RWPE2 (cell line): Measurements from ENCODE around the gene ANKRD39.

Experiments used
- ATAC-seq: fragments of 200-7000 bp; cut with Tn5 transposase; 3 replicates; pipeline ENCODE4 v1.9.1; 2021; ENCODE audit warnings: low read depth
- DNase-seq: peaks from one replicate; pipeline ENCODE4 v3.0.0-alpha.2; 2020; ENCODE audit warnings: low spot score
- H3K27ac ChIP-seq: fragments of 450-650 bp; 2 replicates; pipeline ENCODE4 v1.5.1; 2017; ENCODE audit warnings: mild to moderate bottlenecking; ENCODE audit not compliant: poor library complexity, severe bottlenecking
- H3K27me3 ChIP-seq: fragments of 250-450 bp; sonication (Bioruptor Pico); 2 replicates; pipeline ENCODE4 v1.5.1; 2021; ENCODE audit warnings: mild to moderate bottlenecking, moderate library complexity; ENCODE audit not compliant: insufficient read depth, poor library complexity, severe bottlenecking
- H3K36me3 ChIP-seq: fragments of 250-450 bp; sonication (Bioruptor Pico); 2 replicates; pipeline ENCODE4 v1.5.1; 2020; ENCODE audit warnings: low read depth, mild to moderate bottlenecking, moderate library complexity
- H3K4me1 ChIP-seq: fragments of 250-450 bp; sonication (Bioruptor Pico); 2 replicates; pipeline ENCODE4 v1.5.1; 2021; ENCODE audit warnings: mild to moderate bottlenecking, moderate library complexity; ENCODE audit not compliant: insufficient read depth, poor library complexity, severe bottlenecking
- H3K4me3 ChIP-seq: fragments of 250-450 bp; sonication (Bioruptor Pico); 2 replicates; pipeline ENCODE4 v1.5.1; 2021; ENCODE audit warnings: mild to moderate bottlenecking, moderate library complexity; ENCODE audit not compliant: severe bottlenecking
- H3K9me3 ChIP-seq: fragments of 250-450 bp; sonication (Bioruptor Pico); 2 replicates; pipeline ENCODE4 v1.5.1; 2021; ENCODE audit warnings: mild to moderate bottlenecking, moderate library complexity; ENCODE audit not compliant: severe bottlenecking
- TF ChIP-seq, protein P1 (sequence below): fragments of 450-650 bp; IDR thresholded peaks from one replicate; pipeline ENCODE4 v1.5.1; 2017; ENCODE audit warnings: mild to moderate bottlenecking, moderate library complexity; ENCODE audit not compliant: poor library complexity, severe bottlenecking

Gene ANKRD39

DNA sequence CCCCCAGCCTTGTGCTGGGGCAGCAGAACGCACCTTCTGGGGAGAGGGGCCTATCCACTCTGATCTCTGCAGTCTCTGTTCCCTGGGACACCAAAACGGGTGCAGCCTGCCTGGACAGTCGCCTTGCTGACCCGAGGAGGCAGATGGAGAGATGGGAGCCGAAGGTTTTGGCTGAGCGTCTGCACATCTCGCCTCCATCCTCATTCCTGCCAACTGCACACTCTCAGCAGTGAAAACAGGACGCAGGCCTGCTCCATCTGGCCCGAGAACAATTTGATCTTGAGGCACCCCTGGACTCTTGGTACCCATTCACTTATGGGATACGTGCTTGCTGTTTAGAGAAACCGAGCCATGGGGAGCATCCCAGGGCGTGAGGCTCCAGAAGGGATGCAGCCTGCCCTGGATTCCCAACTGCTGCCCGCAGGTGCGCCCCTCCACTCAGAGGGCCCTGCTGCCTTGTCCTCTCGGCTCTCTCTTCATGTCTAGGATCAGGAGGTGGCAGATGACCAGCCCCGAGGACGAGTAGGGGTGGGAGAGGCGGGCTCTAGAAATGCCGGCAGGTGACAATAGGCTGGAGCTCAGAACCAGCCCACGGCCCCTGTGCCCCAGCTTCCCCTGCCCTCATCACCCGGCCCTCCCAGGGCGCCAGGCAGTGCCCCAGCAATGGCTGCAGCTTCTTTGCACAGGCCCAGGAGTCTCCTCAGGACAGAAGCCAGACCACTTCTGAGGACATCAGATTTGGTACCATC, 21.2 kb upstream of the ANKRD39 start:
- TF ChIP-seq, protein P1, sequence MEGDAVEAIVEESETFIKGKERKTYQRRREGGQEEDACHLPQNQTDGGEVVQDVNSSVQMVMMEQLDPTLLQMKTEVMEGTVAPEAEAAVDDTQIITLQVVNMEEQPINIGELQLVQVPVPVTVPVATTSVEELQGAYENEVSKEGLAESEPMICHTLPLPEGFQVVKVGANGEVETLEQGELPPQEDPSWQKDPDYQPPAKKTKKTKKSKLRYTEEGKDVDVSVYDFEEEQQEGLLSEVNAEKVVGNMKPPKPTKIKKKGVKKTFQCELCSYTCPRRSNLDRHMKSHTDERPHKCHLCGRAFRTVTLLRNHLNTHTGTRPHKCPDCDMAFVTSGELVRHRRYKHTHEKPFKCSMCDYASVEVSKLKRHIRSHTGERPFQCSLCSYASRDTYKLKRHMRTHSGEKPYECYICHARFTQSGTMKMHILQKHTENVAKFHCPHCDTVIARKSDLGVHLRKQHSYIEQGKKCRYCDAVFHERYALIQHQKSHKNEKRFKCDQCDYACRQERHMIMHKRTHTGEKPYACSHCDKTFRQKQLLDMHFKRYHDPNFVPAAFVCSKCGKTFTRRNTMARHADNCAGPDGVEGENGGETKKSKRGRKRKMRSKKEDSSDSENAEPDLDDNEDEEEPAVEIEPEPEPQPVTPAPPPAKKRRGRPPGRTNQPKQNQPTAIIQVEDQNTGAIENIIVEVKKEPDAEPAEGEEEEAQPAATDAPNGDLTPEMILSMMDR: no peak
- Histone ChIP-seq H3K27me3 (no peaks in the 10 kb centered on the region), H3K4me3 (no peak overlapping the region)

DNA sequence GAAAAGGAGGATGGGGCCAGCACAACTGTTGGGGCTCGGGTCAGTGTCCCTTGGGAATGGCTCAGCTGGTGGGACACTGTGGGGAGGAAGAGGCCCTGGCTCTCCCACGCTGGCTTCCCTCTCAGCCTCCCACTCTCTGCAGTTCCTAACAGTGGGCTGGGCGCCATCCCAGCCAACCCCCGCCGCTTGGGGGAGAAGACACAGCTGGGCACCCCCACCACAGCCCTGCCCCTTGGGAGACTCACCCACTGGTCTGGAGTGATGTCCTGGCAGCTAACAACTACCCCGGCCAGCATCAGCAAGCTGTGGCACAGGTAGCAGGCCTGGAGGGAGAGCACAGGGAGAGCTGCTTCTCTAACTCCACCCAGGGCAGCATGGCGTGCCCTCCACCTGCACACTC, 20.4 kb upstream of the ANKRD39 start:
- H3K27ac ChIP-seq: no peak overlapping the region
- H3K36me3 ChIP-seq: no peaks in the 10 kb centered on the region
- DNase-seq (no peak), ATAC-seq (no peak)
- TF ChIP-seq, protein P1: no peak
- H3K4me3 ChIP-seq: no peak overlapping the region
- peaks cover 22% of the 10 kb centered on the region for H3K4me1 ChIP-seq
- H3K27me3 ChIP-seq: no peaks in the 10 kb centered on the region
- no peaks in the 10 kb centered on the region for H3K9me3 ChIP-seq

More for the DNA sequence above, 21.2 kb upstream of the ANKRD39 start:
- Histone ChIP-seq H3K36me3 (no peaks in the 10 kb centered on the region), H3K4me1 (peaks cover 16% of the 10 kb centered on the region), H3K27ac (no peak overlapping the region), H3K9me3 (no peaks in the 10 kb centered on the region)
- ATAC-seq (no peak), DNase-seq (no peak)

DNA sequence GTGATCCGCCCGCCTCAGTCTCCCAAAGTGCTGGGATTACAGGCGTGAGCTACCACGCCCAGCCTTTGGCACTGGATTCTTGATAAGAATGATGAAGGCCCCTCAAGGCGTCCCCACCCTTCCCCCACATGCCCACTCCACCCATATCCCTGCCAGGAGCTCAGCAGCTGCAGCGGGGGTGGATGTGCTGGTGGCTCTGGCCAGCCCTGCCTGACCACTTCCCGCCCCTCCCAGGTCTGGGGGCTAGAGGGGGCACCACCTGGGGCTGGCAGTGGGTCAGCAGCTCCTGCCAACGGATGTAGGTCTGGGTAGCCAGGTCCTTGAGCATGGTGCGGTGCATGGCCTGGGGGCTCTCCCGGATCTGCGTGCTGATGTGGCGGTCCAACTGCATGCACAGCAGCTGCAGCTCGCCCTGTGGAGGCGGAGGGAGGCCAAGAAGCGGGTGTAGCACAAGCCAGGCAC, 19.8 kb upstream of the ANKRD39 start:
- DNase-seq (no peak), ATAC-seq (no peak)
- TF ChIP-seq, protein P1: no peak
- no peak overlapping the region for H3K4me3 ChIP-seq
- no peak overlapping the region for H3K27ac ChIP-seq
- H3K27me3 ChIP-seq: no peaks in the 10 kb centered on the region
- no peaks in the 10 kb centered on the region for H3K9me3 ChIP-seq
- H3K4me1 ChIP-seq: peaks cover 23% of the 10 kb centered on the region
- H3K36me3 ChIP-seq: no peaks in the 10 kb centered on the region

DNA sequence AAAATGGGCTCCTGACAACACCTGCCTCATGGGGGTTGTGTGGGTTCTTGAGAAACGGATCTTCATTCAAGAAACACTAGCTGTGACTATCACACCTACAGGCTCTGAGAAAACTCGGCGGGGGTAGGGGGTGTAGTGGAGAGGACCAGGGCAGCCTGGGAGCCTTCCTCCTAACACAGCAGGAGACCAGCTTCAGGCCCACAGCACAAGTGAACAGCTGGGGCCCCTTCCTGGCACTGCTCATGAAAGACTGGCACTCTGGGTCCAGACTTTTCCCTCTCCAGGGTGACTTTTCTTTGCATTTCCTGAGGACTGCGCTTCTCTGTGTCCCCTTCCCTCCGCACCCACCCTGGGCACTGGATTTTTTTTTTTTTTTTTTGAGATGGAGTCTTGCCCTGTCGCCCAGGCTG, 19.2 kb upstream of the ANKRD39 start:
- TF ChIP-seq, protein P1: no peak
- ATAC-seq: no peak
- no peak for DNase-seq
- H3K4me3 ChIP-seq: no peak overlapping the region
- H3K27me3 ChIP-seq: no peaks in the 10 kb centered on the region
- H3K4me1 ChIP-seq: peaks cover 18% of the 10 kb centered on the region
- no peak overlapping the region for H3K27ac ChIP-seq
- H3K36me3 ChIP-seq: no peaks in the 10 kb centered on the region
- no peaks in the 10 kb centered on the region for H3K9me3 ChIP-seq

DNA sequence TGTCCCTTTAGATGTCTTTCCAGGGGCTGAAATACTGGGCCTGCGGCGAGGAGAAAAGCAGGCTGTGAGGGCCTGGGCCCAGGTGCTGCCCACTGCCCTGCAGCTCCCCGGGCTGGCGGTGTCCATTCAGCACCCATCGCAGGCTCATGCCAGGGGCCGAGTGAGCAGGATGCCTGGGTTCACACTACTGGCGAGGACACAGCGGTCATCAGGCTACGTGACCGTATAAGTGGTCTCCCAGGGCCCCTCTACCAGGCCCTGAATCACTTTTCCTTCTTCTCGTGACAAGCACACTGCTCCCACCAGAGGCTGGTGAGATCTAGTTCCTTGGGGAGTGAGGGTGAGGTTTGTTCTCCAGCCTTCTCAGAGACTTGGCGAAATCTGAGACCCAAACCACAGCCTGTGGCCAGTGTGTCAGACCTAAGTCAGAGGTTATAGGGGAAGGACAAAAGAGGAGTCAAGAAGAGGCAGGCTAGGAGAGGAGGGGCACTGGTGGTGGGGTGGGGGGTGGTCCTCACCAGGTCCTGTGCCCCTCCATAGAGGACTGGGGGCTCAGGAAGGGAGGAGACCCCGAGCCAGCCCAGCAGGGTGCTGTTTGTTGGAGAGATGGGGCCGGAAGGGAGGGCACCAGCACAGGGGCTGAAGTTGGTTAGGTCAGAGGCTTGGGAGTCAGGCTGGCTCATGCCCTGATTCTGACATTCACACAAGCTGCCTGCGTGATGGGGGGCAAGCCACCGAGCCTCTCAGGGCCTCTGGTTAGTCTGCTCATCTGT, 18.6 kb upstream of the ANKRD39 start:
- TF ChIP-seq, protein P1: no peak
- Histone ChIP-seq H3K27me3 (no peaks in the 10 kb centered on the region), H3K4me1 (peaks cover 18% of the 10 kb centered on the region), H3K9me3 (no peaks in the 10 kb centered on the region), H3K36me3 (no peaks in the 10 kb centered on the region), H3K4me3 (no peak overlapping the region), H3K27ac (no peak overlapping the region)
- DNase-seq: no peak
- ATAC-seq: peak; percentile 49
